Measurements from ENCODE around the gene GTF2IRD1. TPM values are rescaled to one million over a fixed set of nuclear protein-coding genes. Genes with fewer than 3 reads are reported as not detected.
A peak's percentile ranks its signal among the peaks of the same experiment; 100 is the strongest.

GTF2IRD1 gene
- total and polyA plus RNA-seq, 9 of the 15 experiments (the other 6 are each of a cell fraction or from before 2014, with no cell fraction given): 9.1 to 30.2 (median 14.0) TPM

DNA sequence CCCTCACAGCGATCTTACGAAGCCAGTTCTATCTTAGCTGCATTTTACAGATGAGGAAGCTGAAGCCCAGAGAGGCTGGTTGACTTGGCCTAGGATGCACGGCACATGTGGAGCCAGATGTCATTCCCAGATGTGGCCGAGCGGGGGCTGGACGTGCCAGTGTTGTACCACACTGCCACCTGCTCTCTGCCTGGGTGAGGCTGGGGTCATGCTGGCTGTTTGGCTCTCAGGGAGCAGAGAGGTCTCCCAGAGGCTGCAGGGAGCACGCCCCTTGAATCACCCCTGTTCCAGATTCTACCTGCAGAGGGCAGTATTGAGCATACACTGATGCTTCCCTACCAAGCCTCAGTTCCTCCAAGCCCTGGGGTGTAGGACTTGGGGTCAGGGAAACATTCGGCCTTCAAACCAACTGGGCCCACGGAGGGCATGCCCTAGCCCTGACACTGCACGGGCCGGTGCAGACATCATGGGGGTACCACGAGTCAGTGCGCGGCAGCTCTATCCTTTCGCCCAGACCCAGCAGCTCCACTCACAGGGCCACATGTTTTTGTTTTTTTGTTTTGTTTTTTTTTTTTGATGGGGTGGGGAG lies 3.8 kb upstream of the GTF2IRD1 start (continued):
- 0 out of 2 replicates have a peak, but pooled peaks have one; percentile 22 for TF ChIP-seq DEAF1 (CRISPR knock-in tag; IDR thresholded peaks at IDR 0.05)
- TF ChIP-seq SP1 (CRISPR knock-in tag; IDR thresholded peaks at IDR 0.05): 0 out of 2 replicates have a peak, but pooled peaks have one; percentile 30
- 0 out of 2 replicates have a peak, but pooled peaks have one; percentile 72 for TF ChIP-seq ZNF76 (CRISPR knock-in tag; IDR thresholded peaks at IDR 0.05; ENCODE audit: borderline replicate concordance)
- TF ChIP-seq RAD21 (CRISPR knock-in tag; conservative IDR thresholded peaks at IDR 0.05 in 1 of 2, IDR thresholded peaks at IDR 0.05 in 1 of 2): peak; percentile 43 to 64
- no peak for TF ChIP-seq ZNF695 (CRISPR knock-in tag; IDR thresholded peaks at IDR 0.05)
- TF ChIP-seq BCOR (IDR thresholded peaks at IDR 0.05): peak; percentile 22; the same call in 1 of the 2 replicates
- peak; percentile 57; the same call in 1 of the 2 replicates for TF ChIP-seq ADNP (tag; IDR thresholded peaks at IDR 0.05)
- no peak for TF ChIP-seq ZNF280A (IDR thresholded peaks at IDR 0.05; ENCODE audit: low read depth, partially characterized antibody)
